Measurements from ENCODE around the gene TRIM7.
"Not testable (repeated sequence)": the region's sequence is repeated elsewhere in the genome, so short reads cannot be mapped to it uniquely, and the experiment has no call there.

TRIM7 gene

GRCh38 chr5:181219262-181220177 lies 14.5 kb upstream of the TRIM7 start:
- DNase-seq (ENCODE audit: insufficient read length) (no peak), FAIRE-seq (no peak)
- no peak for TF ChIP-seq POLR2A (IDR thresholded peaks at IDR 0.05; ENCODE audit: low read depth, low read length)
- no peak for TF ChIP-seq POLR2AphosphoS5 (IDR thresholded peaks at IDR 0.05; ENCODE audit: low read depth, low read length)
- TF ChIP-seq TAF1 (IDR thresholded peaks at IDR 0.05; ENCODE audit: borderline replicate concordance, low read depth, low read length) = no peak

GRCh38 chr5:181218795-181219124 lies 13.8 kb upstream of the TRIM7 start:
- no peak for FAIRE-seq
- no peak for TF ChIP-seq TAF1 (IDR thresholded peaks at IDR 0.05; ENCODE audit: borderline replicate concordance, low read depth, low read length)
- no peak for TF ChIP-seq POLR2A (IDR thresholded peaks at IDR 0.05; ENCODE audit: low read depth, low read length)
- TF ChIP-seq POLR2AphosphoS5 (IDR thresholded peaks at IDR 0.05; ENCODE audit: low read depth, low read length) = no peak
- no peak for DNase-seq (ENCODE audit: insufficient read length)

GRCh38 chr5:181217803-181218062 lies 12.7 kb upstream of the TRIM7 start:
- FAIRE-seq = peak; percentile 88
- no peak for DNase-seq (ENCODE audit: insufficient read length)

GRCh38 chr5:181217111-181217802 lies 12.3 kb upstream of the TRIM7 start:
- TF ChIP-seq TAF1 (IDR thresholded peaks at IDR 0.05; ENCODE audit: borderline replicate concordance, low read depth, low read length) = no peak
- no peak for TF ChIP-seq POLR2A (IDR thresholded peaks at IDR 0.05; ENCODE audit: low read depth, low read length)
- no peak for TF ChIP-seq POLR2AphosphoS5 (IDR thresholded peaks at IDR 0.05; ENCODE audit: low read depth, low read length)
- DNase-seq (ENCODE audit: insufficient read length) (no peak), FAIRE-seq (no peak)

More at GRCh38 chr5:181217803-181218062, 12.7 kb upstream of the TRIM7 start:
- TF ChIP-seq TAF1 (IDR thresholded peaks at IDR 0.05; ENCODE audit: borderline replicate concordance, low read depth, low read length) = no peak
- TF ChIP-seq POLR2AphosphoS5 (IDR thresholded peaks at IDR 0.05; ENCODE audit: low read depth, low read length) = no peak
- TF ChIP-seq POLR2A (IDR thresholded peaks at IDR 0.05; ENCODE audit: low read depth, low read length) = no peak

GRCh38 chr5:181215997-181216989 lies 11.3 kb upstream of the TRIM7 start:
- no peak for DNase-seq (ENCODE audit: insufficient read length)
- no peak for FAIRE-seq
- TF ChIP-seq POLR2A (IDR thresholded peaks at IDR 0.05; ENCODE audit: low read depth, low read length) (no peak), POLR2AphosphoS5 (IDR thresholded peaks at IDR 0.05; ENCODE audit: low read depth, low read length) (no peak), TAF1 (IDR thresholded peaks at IDR 0.05; ENCODE audit: borderline replicate concordance, low read depth, low read length) (no peak)

GRCh38 chr5:181214249-181214648 lies 9.3 kb upstream of the TRIM7 start:
- FAIRE-seq; DNase-seq (ENCODE audit: insufficient read length): not testable (repeated sequence)

GRCh38 chr5:181212934-181213333 lies 7.9 kb upstream of the TRIM7 start:
- FAIRE-seq (no peak), DNase-seq (ENCODE audit: insufficient read length) (no peak)
- no peak for TF ChIP-seq POLR2A (IDR thresholded peaks at IDR 0.05; ENCODE audit: low read depth, low read length)
- TF ChIP-seq POLR2AphosphoS5 (IDR thresholded peaks at IDR 0.05; ENCODE audit: low read depth, low read length) = no peak
- no peak for TF ChIP-seq TAF1 (IDR thresholded peaks at IDR 0.05; ENCODE audit: borderline replicate concordance, low read depth, low read length)

GRCh38 chr5:181212080-181212479 lies 7.1 kb upstream of the TRIM7 start:
- TF ChIP-seq POLR2A (IDR thresholded peaks at IDR 0.05; ENCODE audit: low read depth, low read length) (no peak), TAF1 (IDR thresholded peaks at IDR 0.05; ENCODE audit: borderline replicate concordance, low read depth, low read length) (no peak), POLR2AphosphoS5 (IDR thresholded peaks at IDR 0.05; ENCODE audit: low read depth, low read length) (no peak)
- DNase-seq (ENCODE audit: insufficient read length) (no peak), FAIRE-seq (no peak)

- DNase-seq (ENCODE audit: insufficient read length) (no peak), FAIRE-seq (no peak)
- TF ChIP-seq POLR2A (IDR thresholded peaks at IDR 0.05; ENCODE audit: low read depth, low read length) = no peak
- no peak for TF ChIP-seq TAF1 (IDR thresholded peaks at IDR 0.05; ENCODE audit: borderline replicate concordance, low read depth, low read length)
- TF ChIP-seq POLR2AphosphoS5 (IDR thresholded peaks at IDR 0.05; ENCODE audit: low read depth, low read length) = no peak
These were observed 6.2 kb upstream of the TRIM7 start for GRCh38 chr5:181211208-181211607.

GRCh38 chr5:181210698-181211097 lies 5.7 kb upstream of the TRIM7 start:
- FAIRE-seq; DNase-seq (ENCODE audit: insufficient read length): not testable (repeated sequence)

GRCh38 chr5:181210148-181210547 lies 5.2 kb upstream of the TRIM7 start:
- FAIRE-seq = not testable (repeated sequence)

GRCh38 chr5:181209006-181209405 lies 4.0 kb upstream of the TRIM7 start:
- not testable (repeated sequence) for DNase-seq (ENCODE audit: insufficient read length); FAIRE-seq

More at GRCh38 chr5:181210148-181210547, 5.2 kb upstream of the TRIM7 start:
- not testable (repeated sequence) for DNase-seq (ENCODE audit: insufficient read length)
